COLO829 (cell line): ENCODE data around the gene SYTL3.

Source experiments
- DNase-seq: peaks from one replicate; pipeline ENCODE4 v3.0.0; 2012; ENCODE audit warnings: low spot score

SYTL3 gene

DNA sequence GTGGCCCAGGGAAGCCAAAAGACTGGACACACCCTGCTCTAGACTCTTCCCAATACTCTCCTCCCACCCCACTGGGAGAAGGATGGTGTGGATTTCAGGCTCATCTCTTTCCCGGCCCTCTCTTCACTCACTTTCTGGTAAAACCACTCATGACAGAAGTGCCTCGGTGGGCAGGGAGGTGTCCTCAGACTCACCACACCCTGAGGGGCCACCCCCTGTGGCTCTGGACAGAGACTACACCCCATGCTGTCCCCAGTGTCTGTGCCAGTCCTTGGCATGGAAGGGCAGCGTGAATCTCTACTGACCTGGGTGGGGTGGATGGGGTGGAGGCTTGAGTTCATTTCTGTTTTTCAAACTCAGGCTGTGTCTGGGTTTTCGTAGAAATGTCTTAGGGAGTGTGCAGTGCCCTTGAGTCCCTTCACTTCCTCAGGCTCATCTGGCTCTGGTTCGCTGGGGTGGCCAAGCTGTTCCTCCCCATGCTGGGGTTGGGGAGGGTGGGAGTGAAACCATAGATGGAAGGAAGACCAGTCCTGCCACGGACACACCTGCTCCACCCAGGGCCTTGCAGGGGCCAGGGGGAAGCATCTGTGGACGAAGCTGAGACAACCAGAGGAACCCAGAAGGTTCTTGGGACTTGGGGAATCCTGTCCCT, 110.2 kb downstream of the SYTL3 start:
- DNase-seq, result no peak

DNA sequence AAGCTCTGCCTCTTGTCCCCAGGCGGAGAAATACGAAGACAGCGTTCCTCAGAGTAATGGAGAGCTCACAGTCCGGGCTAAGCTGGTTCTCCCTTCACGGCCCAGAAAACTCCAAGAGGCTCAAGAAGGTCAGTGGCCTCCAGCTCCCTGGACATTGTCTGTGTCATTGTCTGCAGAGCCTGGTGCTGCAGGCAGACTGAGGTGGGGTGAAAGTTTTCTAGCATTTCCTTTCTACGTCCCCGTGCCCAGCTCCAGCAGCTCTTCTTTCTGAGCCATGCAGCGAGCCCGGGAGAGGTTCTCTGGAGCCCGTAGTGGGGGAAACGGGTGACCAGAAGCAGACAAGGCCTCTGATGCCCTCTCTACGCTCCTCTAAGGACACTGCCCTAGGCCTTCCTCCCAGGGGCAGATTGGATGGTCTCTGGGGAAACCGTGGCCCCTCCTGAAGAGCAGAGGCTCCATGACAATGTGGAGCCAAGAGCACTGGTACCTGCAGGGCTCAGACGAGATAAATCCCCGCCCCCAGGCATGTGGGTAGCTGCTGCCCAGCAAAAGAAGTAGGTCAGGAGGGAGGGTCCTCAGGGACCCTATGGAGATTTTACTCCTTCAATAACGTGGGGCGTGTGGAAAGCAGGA, 110.9 kb downstream of the SYTL3 start:
- no peak for DNase-seq

DNA sequence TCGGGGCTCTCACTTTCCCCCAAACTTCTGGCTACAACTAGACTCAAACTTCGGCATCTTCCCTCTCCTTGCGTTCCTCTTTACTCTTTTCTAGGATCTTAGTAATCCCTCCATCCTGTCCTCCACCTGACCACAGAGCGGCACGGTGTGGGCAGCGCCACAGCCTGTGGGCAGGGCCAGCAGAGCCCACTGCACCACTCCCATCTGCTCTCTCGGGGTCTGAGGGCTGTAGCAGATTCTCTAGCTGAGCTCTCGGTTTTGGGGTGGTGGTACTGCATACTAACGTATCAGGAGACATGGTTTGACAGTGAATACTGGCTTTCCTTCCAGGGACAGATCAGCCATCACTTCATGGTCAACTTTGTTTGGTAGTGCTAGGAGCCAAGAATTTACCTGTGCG, 111.9 kb downstream of the SYTL3 start:
- DNase-seq, result no peak

DNA sequence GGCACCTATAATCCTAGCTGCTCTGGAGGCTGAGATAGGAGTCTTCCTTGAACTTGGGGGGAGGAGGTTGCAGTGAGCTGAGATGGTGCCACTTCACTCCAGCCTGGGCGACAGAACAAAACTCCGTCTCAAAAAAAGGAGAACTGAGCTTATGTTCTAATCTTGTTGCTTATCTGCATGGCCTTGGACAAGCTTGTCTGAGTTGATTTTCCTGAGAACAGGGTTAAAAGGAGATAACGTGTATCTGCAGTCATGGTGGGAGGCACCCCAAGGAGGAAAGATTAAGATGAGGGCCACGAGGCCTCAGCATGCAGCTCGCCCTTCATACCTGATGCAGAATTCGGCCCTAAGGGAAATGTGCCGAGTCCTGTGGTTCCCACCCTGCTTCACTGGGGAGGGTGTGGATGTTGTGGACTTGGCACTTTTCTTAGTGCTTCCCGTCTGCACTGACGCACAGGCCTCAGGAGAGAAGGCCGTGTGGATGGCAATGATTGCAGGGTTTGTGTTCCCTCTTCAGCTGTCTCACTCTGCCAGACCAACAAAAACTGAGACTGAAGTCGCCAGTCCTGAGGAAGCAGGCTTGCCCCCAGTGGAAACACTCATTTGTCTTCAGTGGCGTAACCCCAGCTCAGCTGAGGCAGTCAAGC, 113.1 kb downstream of the SYTL3 start:
- no peak for DNase-seq

DNA sequence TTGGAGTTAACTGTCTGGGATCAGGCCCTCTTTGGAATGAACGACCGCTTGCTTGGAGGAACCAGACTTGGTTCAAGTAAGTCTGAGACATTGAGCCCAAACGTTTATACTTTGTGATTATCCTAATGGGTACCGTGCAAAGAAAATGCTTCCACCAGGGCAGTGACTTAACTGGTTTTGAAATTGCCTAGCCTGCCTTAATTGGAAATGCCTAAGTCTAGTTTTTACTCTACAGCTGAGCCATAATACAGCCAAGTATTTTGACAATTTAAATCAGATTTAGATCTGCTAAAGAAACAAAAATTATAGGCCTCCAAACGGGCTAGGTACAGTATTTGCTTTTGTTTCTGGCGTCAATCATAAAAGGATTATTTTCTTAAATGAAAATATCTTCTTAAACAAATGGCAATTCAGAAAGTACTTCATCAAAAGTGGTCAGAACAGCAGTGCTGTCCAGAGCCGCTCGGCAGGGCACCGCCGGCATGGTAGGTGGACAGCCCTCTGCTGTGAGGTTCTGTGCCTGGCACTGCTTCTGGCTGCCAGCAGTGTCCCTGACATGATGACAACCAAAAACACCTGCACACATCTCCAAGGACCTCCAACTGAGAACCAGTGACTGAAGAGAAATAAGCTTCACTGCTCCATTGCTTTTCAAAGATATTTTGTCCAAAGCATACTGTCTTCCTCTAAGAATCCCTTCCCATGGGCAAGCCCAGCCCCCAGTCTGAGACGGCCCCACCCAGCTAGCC, 113.8 kb downstream of the SYTL3 start:
- no peak for DNase-seq

DNA sequence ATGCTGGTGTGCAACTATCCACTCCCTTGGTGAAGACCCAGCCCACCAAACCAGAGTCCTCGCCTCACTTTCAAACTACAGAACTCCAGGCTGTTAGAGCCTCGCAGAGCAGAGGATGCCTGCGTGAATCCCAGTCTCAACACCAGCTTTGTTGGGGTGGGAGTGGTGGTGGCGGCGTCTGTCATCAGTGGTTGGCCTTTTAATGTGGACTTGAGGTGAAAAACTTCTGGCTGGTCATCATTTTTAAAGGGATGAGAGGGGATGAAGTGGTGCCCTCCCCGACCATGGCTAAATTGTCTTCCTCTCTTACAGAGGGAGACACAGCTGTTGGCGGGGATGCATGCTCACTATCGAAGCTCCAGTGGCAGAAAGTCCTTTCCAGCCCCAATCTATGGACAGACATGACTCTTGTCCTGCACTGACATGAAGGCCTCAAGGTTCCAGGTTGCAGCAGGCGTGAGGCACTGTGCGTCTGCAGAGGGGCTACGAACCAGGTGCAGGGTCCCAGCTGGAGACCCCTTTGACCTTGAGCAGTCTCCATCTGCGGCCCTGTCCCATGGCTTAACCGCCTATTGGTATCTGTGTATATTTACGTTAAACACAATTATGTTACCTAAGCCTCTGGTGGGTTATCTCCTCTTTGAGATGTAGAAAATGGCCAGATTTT, 114.5 kb downstream of the SYTL3 start:
- DNase-seq, result no peak

DNA sequence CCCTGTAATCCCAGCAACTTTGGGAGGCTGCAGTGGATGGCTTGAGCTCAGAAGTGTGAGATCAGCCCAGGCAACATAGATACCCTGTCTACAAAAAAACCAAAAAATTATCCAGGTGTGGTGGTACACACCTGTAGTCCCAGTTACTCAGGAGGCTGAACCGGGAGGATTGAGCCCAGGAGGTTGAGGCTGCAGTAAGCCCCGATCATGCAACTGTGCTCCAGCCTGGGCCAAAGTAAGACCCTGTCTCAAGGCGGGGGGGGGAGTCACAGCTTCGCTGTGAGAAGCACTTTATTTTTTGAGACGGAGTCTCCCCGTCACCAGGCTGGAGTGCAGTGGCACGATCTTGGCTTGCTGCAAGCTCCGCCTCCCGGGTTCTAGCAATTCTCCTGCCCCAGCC, 115.1 kb downstream of the SYTL3 start:
- DNase-seq, result no peak

DNA sequence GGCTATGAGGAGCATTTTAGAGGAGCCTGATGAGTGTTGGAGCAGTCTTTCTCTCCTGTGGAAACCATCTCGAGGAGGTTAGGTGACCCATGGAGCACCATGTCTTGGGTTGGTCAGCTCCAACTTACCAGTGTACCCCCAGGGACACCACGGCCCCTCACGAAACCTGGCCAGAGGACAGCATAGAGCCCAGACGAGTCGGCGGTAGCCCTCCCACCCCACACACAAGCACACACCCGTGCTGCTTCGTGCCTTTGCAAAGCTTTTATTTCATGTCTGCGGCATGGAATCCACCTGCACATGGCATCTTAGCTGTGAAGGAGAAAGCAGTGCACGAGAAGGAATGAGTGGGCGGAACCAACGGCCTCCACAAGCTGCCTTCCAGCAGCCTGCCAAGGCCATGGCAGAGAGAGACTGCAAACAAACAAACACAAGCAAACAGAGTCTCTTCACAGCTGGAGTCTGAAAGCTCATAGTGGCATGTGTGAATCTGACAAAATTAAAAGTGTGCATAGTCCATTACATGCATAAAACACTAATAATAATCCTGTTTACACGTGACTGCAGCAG, 115.7 kb downstream of the SYTL3 start:
- no peak for DNase-seq

DNA sequence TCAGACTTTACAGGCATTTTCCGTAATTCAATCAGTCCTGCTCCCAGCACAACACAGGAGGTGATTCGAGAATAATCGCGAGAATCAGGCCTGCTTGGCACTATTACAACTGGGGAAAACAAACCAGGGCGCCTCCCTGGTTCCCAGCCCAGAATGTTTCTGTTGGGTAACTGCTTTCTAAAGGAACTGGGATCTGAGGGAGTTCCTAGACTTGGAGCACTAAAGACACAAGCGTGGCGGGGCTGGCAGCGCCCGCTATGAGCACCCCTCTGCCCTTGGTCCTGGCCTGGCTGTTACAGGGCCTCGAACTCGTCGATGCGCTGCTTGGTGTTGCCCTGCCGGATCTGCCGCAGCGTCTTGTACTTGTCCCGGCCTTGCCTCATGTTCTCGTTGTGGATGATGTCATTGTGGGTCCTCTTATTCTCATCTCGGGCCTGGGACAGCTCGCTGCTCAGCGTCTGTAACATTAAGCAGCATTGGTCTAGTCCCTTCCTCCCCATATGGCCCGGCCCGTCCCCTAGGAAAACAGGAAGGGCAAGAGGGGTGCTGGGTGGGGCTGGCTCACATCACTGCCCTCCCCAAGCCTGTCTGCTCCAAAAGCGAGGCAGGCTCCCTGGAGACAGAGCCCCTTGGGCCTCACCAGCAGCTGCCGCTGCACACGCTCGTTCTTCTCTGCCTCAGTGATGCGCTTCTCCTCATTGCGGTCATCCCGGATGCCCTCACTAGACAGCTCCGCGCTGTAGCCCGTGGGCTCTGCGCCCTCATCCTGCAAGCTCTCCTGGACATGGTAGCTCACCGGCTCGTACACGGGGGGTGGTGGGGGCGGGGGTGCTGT, 117.0 kb downstream of the SYTL3 start:
- DNase-seq, result no peak

DNA sequence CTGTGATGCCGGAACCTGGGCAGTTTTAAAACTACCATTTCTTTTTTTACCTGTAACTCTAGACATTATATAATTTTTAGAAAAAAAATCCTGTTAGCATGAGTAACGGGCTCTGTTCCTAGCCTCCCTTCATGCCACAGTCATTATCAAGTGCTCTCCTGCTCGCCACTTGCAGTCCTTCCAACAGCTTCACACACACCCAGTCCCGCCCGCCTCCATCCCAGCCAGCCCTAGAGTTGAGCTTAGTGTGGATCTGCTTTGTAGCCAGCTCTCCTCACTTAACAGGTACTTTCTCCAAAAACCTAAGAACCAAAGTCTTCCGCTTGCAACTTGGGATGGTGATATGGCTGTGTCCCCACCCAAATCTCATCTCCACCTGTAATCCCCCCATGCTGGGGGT, 117.9 kb downstream of the SYTL3 start:
- no peak for DNase-seq

DNA sequence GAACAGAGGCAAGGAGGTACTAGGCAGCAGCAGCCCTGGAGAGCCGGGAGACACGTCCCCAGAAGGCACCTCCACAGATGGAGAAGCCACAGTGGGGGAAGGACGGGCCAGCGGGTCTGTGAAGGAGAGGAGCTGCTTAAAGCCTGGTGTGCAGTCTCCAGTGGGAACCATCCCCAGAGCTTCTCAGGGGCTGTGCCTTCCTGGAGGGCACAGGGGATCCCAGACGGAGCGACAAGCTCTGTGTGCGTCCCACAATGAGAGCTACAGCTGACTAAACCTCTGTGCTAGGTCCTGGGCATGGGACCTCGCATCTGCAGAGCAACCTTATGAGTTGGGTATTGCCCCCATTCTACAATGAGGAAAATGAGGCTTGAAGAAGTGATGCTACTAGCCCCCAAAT, 118.6 kb downstream of the SYTL3 start:
- no peak for DNase-seq

DNA sequence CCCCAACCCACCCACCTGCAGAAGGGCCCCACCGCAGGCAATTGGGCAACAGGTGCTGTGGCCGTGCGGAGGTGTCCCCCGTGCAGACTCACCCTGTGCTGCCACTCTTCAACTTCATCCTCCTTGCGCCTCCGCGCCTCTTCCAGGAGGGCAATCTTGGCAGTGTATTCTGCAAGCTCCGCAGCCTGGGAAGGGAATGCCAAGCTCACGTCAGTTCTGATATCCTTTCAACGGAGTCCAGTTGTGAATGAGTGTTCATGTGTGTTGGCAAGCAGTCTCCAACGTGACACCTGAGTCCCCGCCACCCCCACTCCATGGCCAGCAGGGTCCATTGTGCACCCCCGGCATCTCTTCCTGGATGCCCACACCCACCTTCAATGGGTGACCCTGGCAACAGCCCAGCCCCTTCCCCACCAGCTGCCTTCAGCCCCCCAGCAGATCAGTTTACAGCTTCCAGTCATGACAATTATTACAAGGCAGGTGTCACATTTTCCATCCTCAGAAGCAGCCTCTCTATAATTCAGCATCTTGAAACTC, 119.4 kb downstream of the SYTL3 start:
- DNase-seq, result no peak

DNA sequence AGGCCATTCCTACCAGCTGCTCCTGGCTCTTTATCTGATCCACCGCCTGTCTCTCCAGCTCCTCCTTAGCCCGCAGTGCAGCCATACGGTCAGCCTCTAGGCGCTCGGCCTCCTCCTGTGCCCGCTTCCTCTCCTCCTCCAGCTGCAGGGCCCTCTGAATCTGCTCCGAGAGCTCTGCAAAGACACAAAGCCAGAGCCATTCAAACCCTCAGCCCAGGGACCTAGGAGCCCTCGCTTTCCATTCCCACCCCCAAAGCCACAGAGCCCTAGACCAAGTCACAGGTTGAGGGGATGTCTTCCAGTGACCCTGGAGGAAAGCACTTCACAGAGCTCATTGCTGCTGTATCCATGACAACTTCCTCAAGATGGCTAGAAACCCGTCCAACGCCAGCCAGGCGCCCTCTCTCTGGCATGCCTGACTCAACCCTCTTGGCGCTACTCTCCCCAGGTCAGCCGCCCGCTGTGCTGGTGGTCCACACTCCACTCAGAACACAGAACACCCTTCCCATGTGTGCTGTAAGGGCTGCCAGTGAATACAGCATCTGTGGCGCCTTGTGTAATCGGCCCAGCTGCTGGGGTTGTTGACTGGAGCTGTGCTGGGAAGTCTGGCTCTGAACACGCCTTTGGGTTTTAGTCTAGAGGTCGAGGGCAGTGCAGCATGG, 120.0 kb downstream of the SYTL3 start:
- DNase-seq, result no peak

DNA sequence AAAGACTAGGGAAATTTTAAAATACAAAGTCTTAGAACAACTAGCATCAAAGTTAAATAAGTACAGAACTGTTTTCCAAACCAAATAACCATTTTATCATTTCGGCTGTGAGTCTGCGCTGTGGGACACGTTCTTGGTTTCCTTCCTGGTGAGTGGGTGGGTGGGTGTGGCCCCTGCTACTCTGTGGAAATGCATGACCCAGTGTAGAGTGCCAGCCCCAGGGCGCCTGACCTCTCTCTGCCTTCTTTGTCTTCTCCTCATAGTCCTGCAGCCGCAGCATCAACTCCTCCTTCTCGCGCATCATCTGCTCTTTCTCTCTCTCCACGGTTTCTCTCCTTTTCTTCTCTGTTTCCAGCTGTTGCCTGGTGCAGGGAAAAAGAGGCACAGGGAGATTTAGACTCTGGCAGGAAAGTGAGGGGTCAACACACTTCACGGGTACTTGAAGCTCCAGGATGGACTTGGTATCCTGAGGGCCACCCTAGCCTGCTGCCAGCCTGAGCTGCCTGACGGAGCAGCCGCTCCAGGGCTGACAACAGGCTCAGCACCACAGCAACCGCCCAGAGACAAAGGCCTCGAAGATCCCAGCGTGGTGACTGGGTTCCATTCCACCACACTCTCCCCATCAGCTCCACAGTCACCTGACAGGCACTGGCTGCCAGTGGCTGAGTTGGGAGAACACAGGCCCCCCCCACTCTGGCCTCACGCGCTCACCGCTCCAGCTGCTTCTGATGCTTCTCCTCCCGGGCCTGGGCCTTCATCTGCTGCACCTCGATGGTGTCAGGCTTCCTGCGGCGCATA, 120.9 kb downstream of the SYTL3 start:
- DNase-seq, result no peak

DNA sequence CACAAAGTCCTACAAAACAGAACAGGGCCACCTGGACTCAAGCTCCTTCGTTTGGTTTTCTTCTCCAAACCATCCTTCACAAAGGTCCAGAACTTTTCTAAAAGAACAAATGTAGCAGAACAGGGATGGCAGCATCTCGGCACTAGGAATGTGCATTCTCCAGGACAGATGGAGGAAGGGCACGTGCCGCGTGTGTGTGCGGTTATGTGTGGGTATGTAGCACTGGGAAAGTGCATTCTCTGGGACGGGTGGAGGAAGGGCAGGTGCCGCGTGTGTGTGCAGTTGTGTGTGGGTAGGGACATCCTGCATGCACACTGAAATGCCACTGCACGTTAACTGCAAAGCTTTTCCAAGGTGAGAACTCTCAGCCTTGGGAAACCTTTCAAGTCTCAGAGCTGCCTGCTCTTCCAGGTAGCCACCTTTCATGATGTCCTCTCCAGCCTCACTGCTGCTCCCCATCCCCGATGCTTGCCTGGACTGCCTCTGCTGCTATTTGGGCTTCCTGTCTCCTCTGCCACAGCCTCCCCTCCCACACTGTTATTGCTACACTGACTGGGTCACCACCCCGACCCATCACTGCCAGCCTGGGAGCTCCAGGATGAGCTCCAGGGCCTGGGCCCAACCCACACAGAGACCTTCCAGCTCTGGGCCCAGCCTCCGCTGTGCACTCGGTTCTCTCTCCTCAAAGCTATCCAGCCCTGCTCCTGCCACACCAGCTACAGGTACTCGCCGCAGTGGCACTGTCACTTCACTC, 121.7 kb downstream of the SYTL3 start:
- DNase-seq, result no peak

DNA sequence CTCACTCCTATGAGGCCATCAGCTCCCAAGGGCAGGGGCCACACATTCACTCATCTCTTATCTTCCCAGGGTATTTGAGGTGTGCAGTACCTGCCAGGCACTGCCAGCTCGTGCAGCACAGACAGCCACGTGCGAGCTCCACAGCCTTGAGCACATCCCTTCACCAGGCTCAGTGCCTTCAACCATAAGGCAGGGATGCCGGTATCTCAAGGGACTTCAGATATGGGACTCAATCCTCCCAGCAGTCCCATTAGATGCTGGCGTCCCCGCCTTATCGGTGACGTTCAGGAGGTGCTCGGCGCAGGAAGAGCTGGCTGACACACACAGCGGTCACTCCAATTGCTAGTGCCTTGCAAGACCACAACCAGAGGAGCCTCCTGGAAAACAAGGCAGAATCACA, 122.3 kb downstream of the SYTL3 start:
- no peak for DNase-seq

DNA sequence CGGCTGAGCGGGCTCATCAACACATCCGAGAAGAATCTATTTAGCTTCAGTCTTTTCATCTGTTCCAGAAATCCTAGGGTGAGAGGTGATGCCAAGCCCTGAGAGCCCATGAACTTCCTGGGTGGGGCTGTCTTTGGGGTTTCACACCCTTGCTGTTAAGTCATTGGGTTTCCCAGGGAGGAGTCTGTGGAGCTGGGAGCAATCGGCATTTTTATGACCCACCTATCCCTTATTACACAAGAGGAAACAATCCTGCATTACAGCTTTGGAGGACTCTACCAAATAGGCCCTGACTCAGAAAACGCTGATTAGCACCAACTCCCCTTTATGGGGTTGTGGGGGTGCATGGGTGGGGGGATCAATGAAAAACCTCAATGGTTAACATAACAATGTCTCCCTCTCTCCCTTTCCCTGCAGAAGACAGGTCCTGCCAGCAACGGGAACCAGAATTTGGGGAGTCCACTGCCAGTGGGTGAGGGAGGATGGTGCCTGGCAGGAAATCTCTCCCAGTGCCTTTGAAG, 123.1 kb downstream of the SYTL3 start:
- DNase-seq, result no peak
